Pons (tissue), 1 donor: Measurements from ENCODE around the gene YPEL2.
A peak's percentile ranks its signal among the peaks of the same experiment; 100 is the strongest.
"Not testable (repeated sequence)": the region's sequence is repeated elsewhere in the genome, so short reads cannot be mapped to it uniquely, and the experiment has no call there.

ENCODE experiments used
- DNase-seq: peaks from one replicate; pipeline ENCODE4 v3.0.0-alpha.2; 2016; ENCODE audit warnings: low spot score

Gene YPEL2

DNA sequence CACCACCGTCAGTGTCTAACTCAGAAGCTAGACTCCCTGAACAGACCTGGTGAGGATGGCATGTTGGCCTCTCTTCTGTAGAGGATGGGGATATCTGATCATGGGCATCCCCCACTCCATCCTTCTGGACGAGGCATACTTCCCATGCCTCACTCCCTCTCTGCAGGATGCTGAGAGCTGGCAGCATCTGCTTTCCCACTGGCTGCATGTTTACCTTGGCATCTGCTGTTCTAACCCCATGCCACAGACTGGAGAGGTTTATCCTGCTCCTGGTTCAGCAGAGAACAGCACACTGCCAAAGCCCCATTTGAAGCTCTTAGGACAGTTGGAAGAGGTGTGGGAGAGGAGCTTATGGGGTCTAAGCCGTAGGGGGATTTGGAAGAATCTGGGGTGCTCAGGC is 46.0 kb downstream of the YPEL2 start:
- DNase-seq = no peak

DNA sequence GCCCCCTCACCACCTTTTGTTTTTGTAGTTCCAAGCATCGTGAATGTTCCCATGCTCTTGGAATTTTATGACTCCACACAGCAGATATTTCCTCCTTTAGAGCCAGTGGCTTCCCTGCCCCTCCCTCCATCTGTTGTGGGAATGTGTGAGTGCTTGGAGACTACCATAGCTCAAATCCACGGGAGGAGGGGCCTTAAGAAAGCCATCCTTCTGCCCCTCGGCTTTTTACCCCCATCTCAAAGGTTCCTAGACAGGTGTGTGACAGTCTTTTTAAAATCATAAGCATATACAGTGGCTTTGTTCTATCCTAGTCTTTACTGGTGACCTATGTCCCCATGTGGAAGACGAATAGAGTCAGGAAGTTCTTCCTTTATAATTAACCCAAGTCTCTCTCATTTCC is 47.2 kb downstream of the YPEL2 start:
- DNase-seq = peak; percentile 26

DNA sequence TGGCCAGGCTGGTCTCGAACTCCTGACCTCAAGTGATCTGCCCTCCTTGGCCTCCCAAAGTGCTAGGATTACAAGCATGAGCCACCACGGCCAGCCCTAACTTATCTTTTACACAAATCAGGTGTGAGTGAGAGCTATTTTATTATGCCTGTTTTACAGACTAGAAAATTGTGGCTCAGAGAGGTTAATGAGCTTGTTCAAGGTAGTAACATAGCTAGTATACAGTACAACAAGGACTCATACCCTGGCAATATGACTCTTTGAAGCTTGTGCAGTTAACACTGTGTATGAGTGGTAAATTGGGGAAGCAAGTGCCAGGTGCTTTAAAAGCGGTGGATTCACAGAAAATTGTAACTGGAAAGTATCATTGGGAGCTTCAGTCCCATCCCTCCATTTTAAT is 49.0 kb downstream of the YPEL2 start:
- no peak for DNase-seq

DNA sequence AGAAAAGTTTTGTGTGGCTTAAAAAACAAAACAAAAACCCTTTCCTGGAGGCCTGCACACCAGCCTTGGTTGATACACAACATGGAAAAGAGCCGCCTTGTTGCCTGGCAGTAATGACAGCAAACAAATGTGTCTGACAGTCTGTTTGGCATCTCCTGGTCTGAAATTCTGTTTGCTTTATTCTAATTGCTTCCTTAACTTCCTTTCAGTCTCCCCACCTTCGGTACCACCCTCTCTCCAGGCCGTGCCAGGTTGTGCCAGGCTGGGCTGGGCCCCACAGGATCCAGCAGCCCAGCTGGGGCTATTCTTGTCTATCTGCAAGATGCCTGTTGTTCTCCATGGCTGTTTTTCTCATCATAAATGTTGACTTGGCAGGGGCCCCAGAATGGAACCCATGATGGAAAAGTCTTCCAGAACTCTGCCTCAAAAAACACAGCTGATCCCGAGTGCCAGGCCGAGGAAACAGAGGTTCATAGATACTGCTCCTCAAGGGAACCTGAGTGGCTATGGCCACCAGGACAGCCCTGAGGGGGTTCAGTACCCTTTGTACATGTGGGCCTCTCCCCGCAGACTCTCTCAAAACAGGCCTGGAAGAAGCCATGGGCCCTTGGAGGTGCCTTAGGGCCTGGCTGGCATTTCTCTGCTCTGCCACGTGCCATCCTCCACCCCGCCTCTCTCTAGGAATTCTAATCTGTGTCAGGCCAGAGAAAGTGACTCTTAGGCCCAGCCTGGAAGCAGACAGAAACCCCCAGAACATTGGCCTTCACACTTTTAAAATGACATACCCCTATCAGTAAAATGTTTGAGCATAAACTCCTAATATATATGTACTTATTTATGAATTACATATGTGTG is 50.5 kb downstream of the YPEL2 start:
- DNase-seq = peak; percentile 99

DNA sequence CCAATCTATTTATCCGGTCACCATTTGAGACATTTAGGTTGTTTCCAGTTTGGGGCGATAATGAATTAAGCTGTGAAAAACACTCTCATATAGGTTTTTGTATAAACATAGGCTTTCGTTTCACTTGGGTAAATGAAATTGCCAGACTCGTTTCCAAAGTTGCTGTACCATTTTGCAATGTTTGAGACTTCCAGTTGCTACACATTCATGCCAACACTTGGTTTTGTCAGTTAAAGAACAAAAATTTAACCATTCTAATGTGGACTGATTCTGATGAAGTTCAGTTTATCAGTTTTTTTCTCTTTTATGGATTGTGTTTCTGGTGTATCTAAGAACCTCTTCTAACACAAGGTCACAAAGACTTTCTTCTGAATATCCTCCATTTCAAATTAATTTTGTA is 52.4 kb downstream of the YPEL2 start:
- DNase-seq = no peak

DNA sequence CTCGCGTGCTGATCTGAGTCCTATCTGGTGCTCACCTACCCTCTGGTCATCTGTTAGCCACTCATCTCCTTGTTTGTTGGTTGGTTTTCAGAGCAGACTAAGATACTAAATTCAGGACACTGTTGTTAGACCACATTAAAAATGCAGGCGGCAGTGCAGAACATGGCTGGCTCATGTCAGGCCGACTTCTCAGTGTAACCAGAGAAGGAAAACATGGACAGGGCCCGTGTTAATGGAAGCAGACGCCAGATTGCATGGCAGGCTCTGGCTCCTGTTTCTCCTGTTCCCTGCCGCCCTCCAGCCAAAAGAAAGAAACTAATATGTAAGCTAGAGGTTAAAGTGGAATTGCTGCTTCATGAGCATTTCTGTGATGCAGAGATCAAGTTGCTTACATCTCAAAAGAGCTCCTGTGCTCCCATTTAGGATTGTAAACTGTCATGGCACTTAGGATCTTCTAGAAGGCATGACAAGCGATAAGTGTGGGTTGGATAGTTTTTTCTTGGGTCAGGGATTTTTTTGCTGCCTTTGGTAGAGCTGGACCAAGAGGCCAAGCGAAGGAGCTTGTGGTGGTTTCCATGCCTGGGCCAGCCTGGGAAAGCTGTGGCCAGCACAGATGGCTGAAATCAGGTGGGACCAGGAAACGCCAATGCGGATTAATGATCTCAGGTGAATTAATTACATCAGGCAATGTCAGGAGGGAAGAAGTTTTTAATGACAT is 56.1 kb downstream of the YPEL2 start:
- peak; percentile 29 for DNase-seq

DNA sequence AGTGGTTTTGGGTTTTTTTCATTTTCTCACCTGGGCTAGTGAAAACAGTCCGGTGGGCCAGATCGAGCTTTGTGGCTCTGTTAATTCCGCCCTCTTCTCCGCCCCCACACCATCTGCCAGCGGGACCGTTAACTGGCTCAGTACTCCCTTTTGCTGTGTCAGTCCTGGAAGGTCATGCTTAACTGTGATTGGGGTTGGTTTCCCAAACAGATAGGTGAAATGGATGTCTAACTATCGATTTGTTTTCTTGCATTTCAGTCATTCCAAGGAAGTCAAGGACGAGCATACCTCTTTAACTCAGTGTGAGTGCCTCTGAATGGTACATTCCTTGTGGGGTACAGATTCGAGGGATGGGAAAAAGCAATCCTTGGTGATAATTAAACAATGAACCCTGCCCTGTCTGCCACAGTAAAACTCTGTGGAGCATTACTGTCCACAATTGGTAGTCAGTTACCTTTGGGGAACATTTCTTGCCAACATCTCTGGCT is 56.7 kb downstream of the YPEL2 start:
- no peak for DNase-seq

DNA sequence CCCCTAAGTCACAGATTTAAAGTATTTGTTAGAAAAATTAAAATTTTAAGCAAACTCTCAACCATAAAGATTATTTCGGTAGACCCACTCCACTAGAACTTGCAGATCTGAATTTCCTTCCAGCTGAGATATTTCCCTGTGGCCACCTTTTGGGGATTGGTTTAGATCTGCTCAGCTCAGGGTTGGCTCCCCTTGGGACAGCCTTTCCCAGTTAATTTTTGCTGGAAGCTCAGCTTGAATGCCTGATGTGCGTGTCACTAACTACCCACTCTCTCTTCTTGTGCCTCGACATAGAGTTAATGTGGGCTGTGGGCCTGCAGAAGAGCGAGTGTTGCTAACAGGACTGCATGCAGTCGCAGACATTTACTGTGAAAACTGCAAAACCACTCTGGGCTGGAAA is 57.6 kb downstream of the YPEL2 start:
- no peak for DNase-seq

DNA sequence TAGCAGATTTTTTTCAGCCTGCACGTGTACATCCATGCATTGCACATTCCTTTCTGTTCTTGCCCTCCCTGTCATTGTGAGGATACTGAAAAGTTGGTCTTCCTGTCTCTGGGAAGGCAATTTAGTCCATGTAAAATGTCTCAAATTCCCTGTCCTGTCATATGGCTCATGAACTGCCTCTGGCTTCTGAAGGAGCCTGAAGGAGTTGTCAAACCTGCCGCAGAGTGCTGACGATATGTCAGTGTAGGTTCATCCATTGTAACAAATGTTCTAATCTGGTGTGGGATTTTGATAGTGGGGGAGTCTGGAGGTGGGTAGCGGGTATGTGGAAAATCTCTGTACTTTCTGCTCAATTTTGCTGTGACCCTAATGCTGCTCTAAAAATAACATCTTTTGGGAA is 59.6 kb downstream of the YPEL2 start:
- no peak for DNase-seq

DNA sequence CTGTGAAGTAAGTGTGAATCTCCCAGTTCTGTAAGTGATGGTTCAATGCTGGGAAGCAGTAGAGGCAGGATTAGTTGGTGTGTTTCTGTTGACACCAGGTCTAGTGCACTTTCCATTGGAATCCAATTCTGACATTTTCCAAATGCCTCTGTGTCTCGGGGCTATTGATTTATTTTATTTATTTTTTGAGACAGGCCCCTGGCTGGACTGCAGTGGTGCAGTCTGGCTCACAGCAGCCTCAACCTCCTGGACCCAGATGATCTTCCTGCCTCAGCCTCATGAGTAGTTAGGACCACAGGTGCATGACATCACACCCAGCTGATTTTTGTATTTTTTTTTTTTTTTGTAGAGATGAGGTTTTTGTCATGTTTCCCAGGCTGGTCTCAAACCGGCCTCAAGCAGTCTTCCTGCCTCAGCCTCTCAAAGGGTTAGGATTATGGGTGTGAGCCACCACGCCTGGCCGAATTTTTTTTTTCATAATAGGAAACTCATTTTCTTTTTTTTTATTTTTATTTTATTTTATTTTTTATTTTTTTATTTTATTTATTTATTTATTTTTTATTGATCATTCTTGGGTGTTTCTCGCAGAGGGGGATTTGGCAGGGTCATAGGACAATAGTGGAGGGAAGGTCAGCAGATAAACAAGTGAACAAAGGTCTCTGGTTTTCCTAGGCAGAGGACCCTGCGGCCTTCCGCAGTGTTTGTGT is 61.7 kb downstream of the YPEL2 start:
- DNase-seq = no peak

DNA sequence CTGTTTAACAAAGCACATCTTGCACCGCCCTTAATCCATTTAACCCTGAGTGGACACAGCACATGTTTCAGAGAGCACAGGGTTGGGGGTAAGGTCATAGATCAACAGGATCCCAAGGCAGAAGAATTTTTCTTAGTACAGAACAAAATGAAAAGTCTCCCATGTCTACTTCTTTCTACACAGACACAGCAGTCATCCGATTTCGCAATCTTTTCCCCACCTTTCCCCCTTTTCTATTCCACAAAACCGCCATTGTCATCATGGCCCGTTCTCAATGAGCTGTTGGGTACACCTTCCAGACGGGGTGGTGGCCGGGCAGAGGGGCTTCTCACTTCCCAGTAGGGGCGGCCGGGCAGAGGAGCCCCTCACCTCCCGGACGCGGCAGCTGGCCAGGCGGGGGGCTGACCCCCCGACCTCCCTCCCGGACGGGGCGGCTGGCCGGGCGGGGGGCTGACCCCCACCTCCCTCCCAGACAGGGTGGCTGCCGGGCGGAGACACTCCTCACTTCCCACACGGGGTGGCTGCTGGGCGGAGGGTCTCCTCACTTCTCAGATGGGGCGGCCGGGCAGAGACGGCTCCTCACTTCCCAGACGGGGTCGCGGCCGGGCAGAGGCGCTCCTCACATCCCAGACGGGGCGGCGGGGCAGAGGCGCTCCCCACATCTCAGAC is 62.4 kb downstream of the YPEL2 start:
- not testable (repeated sequence) for DNase-seq

DNA sequence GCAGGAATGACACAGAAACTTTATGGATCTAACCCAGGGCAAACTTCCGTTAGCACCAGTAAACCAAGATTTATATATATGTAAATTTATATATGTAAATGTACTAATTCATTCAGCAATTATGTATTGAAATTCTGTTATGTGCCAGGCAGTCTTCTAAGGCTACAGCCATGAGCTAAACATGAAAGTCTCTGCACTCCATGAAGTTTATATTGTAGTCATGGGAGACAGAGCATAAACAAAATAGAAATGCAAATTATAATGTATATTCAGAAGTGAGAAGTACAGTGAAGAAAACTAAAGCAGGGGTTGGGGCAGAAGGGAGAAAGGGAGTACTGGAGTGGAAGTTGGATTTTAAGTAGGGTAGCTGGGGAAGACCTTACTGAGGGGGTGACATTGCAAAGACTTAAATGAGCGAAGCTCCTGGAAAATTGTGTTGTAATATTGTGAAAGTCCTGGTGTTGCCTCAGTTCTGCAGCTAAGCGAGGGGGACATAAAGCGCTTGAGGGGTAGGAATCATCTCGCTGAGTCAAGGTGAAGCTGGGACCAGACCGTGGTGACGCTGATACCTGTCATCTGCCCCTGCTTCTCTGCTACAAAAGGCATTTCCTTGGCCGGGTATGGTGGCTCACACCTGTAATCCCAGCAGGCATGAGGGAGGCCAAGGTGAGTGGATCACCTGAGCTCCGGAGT is 64.8 kb downstream of the YPEL2 start:
- no peak for DNase-seq

DNA sequence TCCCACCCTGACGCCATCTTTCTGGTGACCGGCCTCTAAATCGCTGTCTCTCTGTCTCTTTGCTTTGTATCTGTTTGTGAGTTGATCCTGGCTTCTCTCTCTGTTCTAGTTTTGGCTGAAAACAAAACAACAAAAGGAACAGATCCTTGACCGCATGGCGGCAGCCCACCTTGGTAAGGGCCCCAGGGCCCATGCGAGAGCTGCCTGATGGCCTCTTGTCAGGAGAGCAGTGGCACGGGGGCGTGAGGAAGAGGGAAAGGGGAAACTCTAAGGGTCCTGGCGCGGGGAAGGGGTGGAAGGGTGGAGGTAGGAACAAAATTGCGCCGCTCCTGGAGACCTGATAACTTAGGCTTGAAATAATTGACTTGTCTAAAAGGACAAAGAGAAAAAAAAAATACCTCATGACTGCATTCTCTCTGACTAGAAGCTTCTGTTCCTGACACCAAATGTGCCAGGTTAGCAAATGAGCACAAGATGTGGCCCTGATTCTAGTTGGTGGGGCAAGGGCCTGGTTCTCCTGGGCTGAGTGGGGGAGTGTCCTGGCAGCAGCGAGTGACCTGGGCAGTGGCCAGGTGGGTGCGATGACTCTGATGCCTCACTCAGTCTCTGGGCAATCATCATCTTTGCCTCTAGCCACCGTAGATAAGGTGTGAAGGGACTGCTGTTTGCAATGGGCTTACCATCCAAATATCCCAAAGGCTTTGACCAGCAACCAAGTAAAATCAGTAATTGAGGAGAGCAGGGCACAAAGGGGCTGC is 66.0 kb downstream of the YPEL2 start:
- no peak for DNase-seq

DNA sequence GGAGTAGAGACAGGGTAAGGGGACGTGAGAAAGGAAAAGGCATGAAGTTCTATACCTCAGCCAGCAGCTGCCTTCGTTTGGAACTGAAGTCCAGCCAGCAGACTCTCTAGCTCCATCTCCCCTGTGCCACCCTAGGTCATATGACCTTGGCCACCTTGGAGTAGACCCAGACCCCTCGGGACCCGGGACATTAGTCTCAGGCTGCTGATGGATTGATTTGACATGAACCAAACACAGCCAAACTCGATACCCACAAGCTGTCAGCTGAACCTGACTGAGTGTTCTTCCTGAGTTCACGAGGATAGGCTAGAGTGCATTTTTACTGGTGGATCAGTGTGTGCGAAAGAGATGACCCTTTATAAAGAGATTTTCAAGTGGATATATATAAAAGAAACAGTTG is 68.5 kb downstream of the YPEL2 start:
- DNase-seq = peak; percentile 38

DNA sequence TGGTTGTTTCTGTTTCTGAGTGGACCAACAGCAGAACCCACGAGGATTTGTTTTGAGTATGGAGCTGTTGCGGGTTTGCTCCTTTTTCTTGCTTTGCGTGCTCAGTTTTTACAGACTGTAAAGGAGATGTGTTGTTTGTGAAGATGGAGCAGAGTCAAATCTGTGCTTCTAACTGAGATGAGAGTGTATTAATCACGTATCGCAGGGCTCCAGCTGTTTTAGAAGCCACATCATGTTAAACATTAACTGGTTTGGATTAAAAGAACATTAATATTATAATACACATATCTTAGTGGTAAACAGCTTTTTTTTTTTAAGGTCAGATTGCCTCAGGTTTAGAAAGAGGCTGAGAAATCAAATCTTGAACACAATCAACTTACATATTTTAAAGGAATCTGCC is 69.4 kb downstream of the YPEL2 start:
- peak; percentile 45 for DNase-seq

DNA sequence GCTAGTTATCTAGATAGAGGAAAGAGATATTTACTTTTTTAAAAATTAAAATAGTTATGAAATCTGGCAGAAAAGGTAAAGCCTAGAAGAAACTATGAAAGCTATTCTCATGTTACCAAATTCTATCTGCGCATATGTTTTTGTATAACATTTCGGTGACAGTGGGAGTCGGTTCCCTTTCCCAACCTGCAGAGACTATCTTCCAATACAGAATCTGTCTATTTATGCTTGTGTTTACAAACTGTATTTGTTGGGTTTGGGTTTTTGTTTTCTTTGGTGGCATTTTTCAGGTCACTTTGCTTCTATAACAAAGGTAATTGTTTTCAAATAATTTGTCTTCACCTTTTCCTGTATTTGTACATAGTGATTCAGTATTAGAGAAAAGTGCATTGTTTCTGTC is 69.8 kb downstream of the YPEL2 start:
- no peak for DNase-seq

DNA sequence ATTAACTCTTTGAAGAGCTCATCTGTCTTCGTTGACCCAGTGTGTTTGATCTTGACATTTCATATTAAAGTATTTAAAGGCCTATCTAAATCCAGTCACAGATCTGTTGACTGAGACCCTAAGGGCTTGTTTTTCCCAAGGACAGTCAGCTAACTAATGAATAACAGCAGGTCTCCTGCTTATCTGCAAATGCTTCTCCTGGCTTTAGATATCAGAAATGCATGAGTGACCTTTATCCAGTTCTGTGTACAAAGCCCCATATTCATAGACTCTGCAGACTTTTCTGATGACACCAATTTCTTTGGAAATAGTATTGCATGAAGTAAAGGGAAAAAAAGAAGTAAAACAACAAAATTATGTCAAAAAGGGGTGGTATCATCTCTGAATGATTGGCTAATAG is 70.3 kb downstream of the YPEL2 start:
- DNase-seq = no peak

DNA sequence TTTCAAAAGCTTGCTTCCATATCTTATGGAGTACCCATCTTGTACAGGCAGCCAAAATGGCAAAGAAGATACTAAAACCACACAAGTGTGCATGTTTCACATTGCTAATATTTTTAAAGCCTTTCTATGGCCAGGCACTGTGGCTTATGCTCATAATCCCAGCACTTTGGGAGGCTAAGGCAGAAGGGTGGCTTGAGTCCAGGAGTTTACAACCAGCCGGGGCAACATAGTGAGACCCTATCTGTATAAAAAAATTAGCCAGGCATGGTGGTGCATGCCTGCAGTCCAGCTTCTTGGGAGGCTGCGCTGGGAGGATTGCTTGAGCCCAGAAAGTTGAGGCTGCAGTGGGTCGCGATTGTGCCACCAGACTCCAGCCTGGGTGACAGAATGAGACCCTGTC is 71.3 kb downstream of the YPEL2 start:
- no peak for DNase-seq

DNA sequence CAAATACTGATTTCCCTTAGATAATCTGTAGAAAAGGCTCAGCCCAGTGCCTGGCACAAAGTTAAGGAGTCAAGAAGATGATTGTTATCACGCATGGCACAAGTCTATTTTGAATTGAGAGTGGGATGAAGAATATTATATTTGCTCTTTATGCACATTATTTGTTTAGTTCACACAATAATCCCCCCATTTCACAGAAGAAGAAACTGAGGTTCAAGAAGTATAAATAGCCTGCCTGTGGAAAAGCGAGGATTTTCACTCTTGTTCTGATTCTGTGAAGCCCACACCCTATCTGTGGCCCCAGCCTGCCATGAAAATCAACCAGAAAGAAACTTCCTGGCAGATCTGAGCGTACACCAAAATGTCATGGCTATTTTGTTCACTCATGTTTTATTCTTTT is 73.0 kb downstream of the YPEL2 start:
- DNase-seq = no peak

DNA sequence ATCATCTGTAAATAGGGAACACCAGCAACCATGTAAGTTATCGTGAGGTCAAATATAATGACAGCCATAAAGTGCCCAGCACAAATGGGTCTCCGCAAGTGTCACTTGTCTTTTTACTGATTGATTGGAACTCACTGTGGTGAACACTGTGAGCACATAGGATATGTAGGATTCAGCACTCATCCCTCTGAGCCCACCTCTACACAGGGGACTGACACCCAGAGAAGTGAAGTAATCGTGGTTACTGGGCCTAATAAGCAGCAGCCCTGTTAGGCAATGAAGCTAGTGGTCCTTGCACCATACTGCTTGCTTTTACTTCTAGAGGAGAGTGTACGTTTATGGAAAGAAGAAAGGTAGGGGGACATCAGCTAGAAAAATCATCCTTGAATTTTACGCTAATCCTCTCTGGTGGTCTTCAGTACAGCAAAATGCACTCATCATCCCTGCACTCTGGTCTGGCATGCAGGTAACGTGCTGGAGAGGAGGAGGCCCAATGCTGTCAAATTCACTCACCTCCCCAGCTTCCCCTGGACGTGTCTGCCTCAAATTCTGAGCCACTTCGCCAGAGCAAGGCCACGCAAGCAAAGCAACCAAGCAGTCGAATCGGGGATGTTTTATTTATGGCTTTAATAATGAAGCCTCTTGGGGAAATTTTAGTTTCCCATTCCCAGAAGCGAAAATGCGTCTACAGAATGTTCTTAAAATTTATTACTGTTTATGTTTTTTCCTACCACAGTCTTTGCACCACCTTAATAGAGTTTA is 74.7 kb downstream of the YPEL2 start:
- DNase-seq = no peak
